A673 (cell line): ENCODE measurements around the gene TRDMT1.

Experiments used
- CTCF ChIP-seq: fragments of 300-800, 200-600 bp; sonication (generic); conservative IDR thresholded peaks from 2 replicates; pipeline ENCODE4 v1.5.1; 2017; ENCODE audit warnings: low read depth, mild to moderate bottlenecking, antibody characterized with exemption, low read length, moderate library complexity, mixed read lengths
- EZH2 ChIP-seq: fragments of 200-600 bp; sonication (generic); IDR thresholded peaks from 2 replicates; pipeline ENCODE4 v1.6.1; 2017; ENCODE audit warnings: borderline replicate concordance, low read depth, mild to moderate bottlenecking, mixed read lengths, antibody characterized with exemption, low read length; ENCODE audit not compliant: poor library complexity, severe bottlenecking

GRCh38 chr10:17219024-17219423, 17.6 kb upstream of the TRDMT1 start:
- TF ChIP-seq CTCF (no peak), EZH2 (no peak)
